HepG2 (cell line): Measurements from ENCODE around the gene PHLDB1.
A peak's percentile ranks its signal among the peaks of the same experiment; 100 is the strongest.

ENCODE experiments used
- ETV5 ChIP-seq: IDR thresholded peaks from 2 replicates; pipeline ENCODE4 v1.6.1; 2018; ENCODE audit warnings: missing biosample characterization, missing genetic modification reagents, inconsistent platforms, borderline replicate concordance
- ZFP41 ChIP-seq: sonication (generic); formaldehyde crosslinking; IDR thresholded peaks from 2 replicates; pipeline ENCODE4 v1.4.0; 2020; ENCODE audit warnings: mild to moderate bottlenecking, missing genetic modification reagents, borderline replicate concordance
- ZNF10 ChIP-seq: sonication (generic); formaldehyde crosslinking; IDR thresholded peaks from 2 replicates; pipeline ENCODE4 v1.4.0; 2020; ENCODE audit warnings: mild to moderate bottlenecking, low read depth, missing genetic modification reagents, borderline replicate concordance
- ZNF556 ChIP-seq: sonication (generic); formaldehyde crosslinking; IDR thresholded peaks from 2 replicates; pipeline ENCODE4 v1.4.0; 2020; ENCODE audit warnings: mild to moderate bottlenecking, missing genetic modification reagents, borderline replicate concordance

GRCh38 chr11:118659314-118659952 lies 52.0 kb downstream of the PHLDB1 start:
- no peak for TF ChIP-seq ZNF10
- TF ChIP-seq ZFP41 (CRISPR knock-in tag): no peak
- TF ChIP-seq ZNF556 (CRISPR knock-in tag): no peak; the same call in 1 of the 2 replicates
- TF ChIP-seq ETV5 (CRISPR knock-in tag): peak; percentile 46; the same call in 1 of the 2 replicates
